Measurements from ENCODE around the gene STK32B. TPM values are rescaled to one million over a fixed set of nuclear protein-coding genes. Genes with fewer than 3 reads are reported as not detected.
A peak's percentile ranks its signal among the peaks of the same experiment; 100 is the strongest.

STK32B gene
- total and polyA plus RNA-seq, 2 of the 4 experiments (the other 2 are of a cell fraction) = 5.5 to 6.3 TPM

DNA sequence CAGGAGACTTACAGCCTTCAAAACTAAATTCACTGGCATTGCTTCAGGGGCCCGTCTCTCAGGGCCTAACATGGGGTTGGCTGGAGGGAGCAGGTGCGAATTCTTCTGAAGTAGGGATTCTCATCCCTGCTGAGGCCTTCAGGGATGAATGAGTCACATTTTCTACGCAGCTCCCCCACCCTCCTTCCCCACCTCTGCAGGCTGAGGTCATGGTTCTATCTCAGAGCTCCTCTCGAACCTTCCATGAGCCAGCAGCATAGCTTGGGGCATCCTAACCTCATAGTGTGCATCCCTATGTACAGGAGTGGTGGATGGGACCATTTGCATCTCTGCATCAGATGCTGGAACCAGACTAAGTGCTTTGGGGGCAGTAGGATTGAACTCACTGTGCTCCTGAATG, 347.8 kb downstream of the STK32B start:
- H3K9me1 ChIP-seq (ENCODE audit: insufficient read depth, low read length) = 0 out of 2 replicates have a peak, but pooled peaks cover 9% of the 10 kb centered on the region
- DNase-seq (peak; percentile 31), ATAC-seq (ENCODE audit: low read depth) (no peak; the same call in 1 of the 2 replicates)
- BruUV-seq (replicated peaks) = no TSS peak
- H3K18ac ChIP-seq (ENCODE audit: low read depth, low read length) = no peak overlapping the region
- intact Hi-C loops (cut with micrococcal nuclease) = no loop called here
- no peaks in the 10 kb centered on the region for H3K79me1 ChIP-seq (ENCODE audit: low read depth in 1 of 2, low read length in 2 of 2)
- H2BK5ac ChIP-seq (ENCODE audit: low read depth, low read length, poor library complexity, severe bottlenecking) = no peak overlapping the region
- dilution Hi-C loops (cut with HindIII; ENCODE audit: low sequenced_read_pairs, unreplicated experiment) = no loop called here
- H4K5ac ChIP-seq (ENCODE audit: low read depth, low read length) = no peak overlapping the region
- H3K4me2 ChIP-seq (ENCODE audit: low read depth, low read length) = no peak overlapping the region
- peaks cover 4% of the 10 kb centered on the region; the same call in 1 of the 2 replicates for H3K4me1 ChIP-seq (ENCODE audit: control insufficient read depth, insufficient read depth, low read length)
- H4K8ac ChIP-seq (ENCODE audit: low read depth in 2 of 2, low read length in 2 of 2) = no peak overlapping the region
- H2BK15ac ChIP-seq (ENCODE audit: low read depth, low read length) = no peak overlapping the region
- no peak overlapping the region for H3K4me3 ChIP-seq (ENCODE audit: insufficient read depth, low read depth, low read length)
- no peak overlapping the region; the same call in 1 of the 2 replicates for H3K14ac ChIP-seq (replicated peaks; ENCODE audit: low read depth, low read length)
- in situ Hi-C loops (cut with MboI; ENCODE audit: low sequenced_read_pairs) = no loop called here
- TF ChIP-seq BHLHE40 (IDR thresholded peaks at IDR 0.05; ENCODE audit: low read depth, low read length) = no peak
- TF ChIP-seq FOS (IDR thresholded peaks at IDR 0.05; ENCODE audit: low read depth, low read length) = no peak
- TF ChIP-seq SMC3 (IDR thresholded peaks at IDR 0.05; ENCODE audit: low read depth, low read length) = no peak
- TF ChIP-seq, protein P1, sequence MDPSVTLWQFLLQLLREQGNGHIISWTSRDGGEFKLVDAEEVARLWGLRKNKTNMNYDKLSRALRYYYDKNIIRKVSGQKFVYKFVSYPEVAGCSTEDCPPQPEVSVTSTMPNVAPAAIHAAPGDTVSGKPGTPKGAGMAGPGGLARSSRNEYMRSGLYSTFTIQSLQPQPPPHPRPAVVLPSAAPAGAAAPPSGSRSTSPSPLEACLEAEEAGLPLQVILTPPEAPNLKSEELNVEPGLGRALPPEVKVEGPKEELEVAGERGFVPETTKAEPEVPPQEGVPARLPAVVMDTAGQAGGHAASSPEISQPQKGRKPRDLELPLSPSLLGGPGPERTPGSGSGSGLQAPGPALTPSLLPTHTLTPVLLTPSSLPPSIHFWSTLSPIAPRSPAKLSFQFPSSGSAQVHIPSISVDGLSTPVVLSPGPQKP (IDR thresholded peaks at IDR 0.05; ENCODE audit: borderline replicate concordance, low read depth, low read length) = no peak
- TF ChIP-seq CEBPB (IDR thresholded peaks at IDR 0.05; ENCODE audit: low read depth, low read length) = no peak
- TF ChIP-seq POLR2A (IDR thresholded peaks at IDR 0.05; ENCODE audit: low read depth, low read length) = no peak
- TF ChIP-seq CHD1 (IDR thresholded peaks at IDR 0.05; ENCODE audit: low read depth, low read length) = no peak
- TF ChIP-seq MXI1 (IDR thresholded peaks at IDR 0.05; ENCODE audit: borderline replicate concordance, low read depth, low read length) = no peak
- no peak for TF ChIP-seq RFX5 (IDR thresholded peaks at IDR 0.05; ENCODE audit: low read depth, low read length)
- TF ChIP-seq, protein P2, sequence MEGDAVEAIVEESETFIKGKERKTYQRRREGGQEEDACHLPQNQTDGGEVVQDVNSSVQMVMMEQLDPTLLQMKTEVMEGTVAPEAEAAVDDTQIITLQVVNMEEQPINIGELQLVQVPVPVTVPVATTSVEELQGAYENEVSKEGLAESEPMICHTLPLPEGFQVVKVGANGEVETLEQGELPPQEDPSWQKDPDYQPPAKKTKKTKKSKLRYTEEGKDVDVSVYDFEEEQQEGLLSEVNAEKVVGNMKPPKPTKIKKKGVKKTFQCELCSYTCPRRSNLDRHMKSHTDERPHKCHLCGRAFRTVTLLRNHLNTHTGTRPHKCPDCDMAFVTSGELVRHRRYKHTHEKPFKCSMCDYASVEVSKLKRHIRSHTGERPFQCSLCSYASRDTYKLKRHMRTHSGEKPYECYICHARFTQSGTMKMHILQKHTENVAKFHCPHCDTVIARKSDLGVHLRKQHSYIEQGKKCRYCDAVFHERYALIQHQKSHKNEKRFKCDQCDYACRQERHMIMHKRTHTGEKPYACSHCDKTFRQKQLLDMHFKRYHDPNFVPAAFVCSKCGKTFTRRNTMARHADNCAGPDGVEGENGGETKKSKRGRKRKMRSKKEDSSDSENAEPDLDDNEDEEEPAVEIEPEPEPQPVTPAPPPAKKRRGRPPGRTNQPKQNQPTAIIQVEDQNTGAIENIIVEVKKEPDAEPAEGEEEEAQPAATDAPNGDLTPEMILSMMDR (conservative IDR thresholded peaks at IDR 0.05; ENCODE audit: low read depth, low read length) = no peak
- TF ChIP-seq RCOR1 (IDR thresholded peaks at IDR 0.05; ENCODE audit: insufficient replicate concordance, low read length) = no peak
- TF ChIP-seq MAFK (IDR thresholded peaks at IDR 0.05; ENCODE audit: low read depth, low read length) = no peak
- TF ChIP-seq RAD21 (IDR thresholded peaks at IDR 0.05; ENCODE audit: low read length) = no peak
- TF ChIP-seq NFE2L2 (IDR thresholded peaks at IDR 0.05; ENCODE audit: low read depth, low read length) = no peak
- no peak for TF ChIP-seq MAZ (IDR thresholded peaks at IDR 0.05; ENCODE audit: borderline replicate concordance, low read depth, low read length)
- TF ChIP-seq, protein P3, sequence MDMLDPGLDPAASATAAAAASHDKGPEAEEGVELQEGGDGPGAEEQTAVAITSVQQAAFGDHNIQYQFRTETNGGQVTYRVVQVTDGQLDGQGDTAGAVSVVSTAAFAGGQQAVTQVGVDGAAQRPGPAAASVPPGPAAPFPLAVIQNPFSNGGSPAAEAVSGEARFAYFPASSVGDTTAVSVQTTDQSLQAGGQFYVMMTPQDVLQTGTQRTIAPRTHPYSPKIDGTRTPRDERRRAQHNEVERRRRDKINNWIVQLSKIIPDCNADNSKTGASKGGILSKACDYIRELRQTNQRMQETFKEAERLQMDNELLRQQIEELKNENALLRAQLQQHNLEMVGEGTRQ (IDR thresholded peaks at IDR 0.05; ENCODE audit: low read depth, low read length) = no peak
- POLR2A ChIA-PET (ENCODE audit: unreplicated experiment) = no interaction called here
- no peaks in the 10 kb centered on the region for H3K36me3 ChIP-seq (ENCODE audit: control insufficient read depth, insufficient read depth, low read length)
- H3K9me3 ChIP-seq (ENCODE audit: control insufficient read depth, insufficient read depth, low read length) = peaks cover 2% of the 10 kb centered on the region; the same call in 1 of the 2 replicates
- H2BK120ac ChIP-seq (ENCODE audit: low read depth, low read length) = no peak overlapping the region
- peak overlapping the region; percentile 12; the same call in 1 of the 2 replicates for H2AK5ac ChIP-seq (ENCODE audit: low read depth, low read length)
- no peak overlapping the region for H3K27ac ChIP-seq (ENCODE audit: insufficient read depth, low read length)
- no peak overlapping the region for H3K23ac ChIP-seq (ENCODE audit: low read depth, low read length)
- WGBS, 2 experiments (ENCODE audit: extremely low coverage in 2 of 2, insufficient read length in 1 of 2) = no CpG with 5 or more reads among the region's 4 CpGs
- no peak overlapping the region for H3K4ac ChIP-seq (ENCODE audit: low read depth, low read length)
- H3K56ac ChIP-seq (ENCODE audit: extremely low read depth, insufficient read depth, low read length) = no peak overlapping the region
- 0 out of 2 replicates have a peak, but pooled peaks cover 3% of the 10 kb centered on the region for H4K20me1 ChIP-seq (ENCODE audit: insufficient read depth, low read length)
- H4K91ac ChIP-seq (ENCODE audit: insufficient read depth, low read depth, low read length) = no peak overlapping the region
- H3K27me3 ChIP-seq (ENCODE audit: control insufficient read depth, insufficient read depth, low read length) = no peaks in the 10 kb centered on the region
- no peak overlapping the region for H2BK20ac ChIP-seq (ENCODE audit: low read depth, low read length)
- CTCF ChIA-PET = interaction anchor here (0.5 to 3.0 kb wide), 6 partner anchors 11 to 349 kb away, joined by 3 to 14 read pairs (median 4); no protein-coding TSS in a partner anchor
- H3K9ac ChIP-seq (ENCODE audit: low read depth, low read length) = no peak overlapping the region
- H2AFZ ChIP-seq (replicated peaks; ENCODE audit: low read length, poor library complexity) = no peak overlapping the region
- no peak overlapping the region for H2AK9ac ChIP-seq (replicated peaks; ENCODE audit: low read depth, low read length, poor library complexity)
